ENCODE measurements around the gene HOMER2.

Gene HOMER2

GRCh38 chr15:82849556-82850512 lies 102.7 kb downstream of the HOMER2 start (continued):
- TF ChIP-seq ZSCAN23 (tag by site-specific recombination; IDR thresholded peaks at IDR 0.05) (no peak), ZNF26 (tag by site-specific recombination; IDR thresholded peaks at IDR 0.05) (no peak)

GRCh38 chr15:82848241-82848993 lies 104.1 kb downstream of the HOMER2 start:
- no peak overlapping the region for H3K27ac ChIP-seq (ENCODE audit: extremely low read depth, low read depth, low read length)
- no peak overlapping the region for H3K4me3 ChIP-seq (ENCODE audit: low read depth, low read length)
- CTCF ChIA-PET = interaction anchor here (0.6 to 5.0 kb wide), 15 partner anchors 8 to 763 kb away, joined by 3 to 54 read pairs (median 5); partner anchors contain the start of gene RAMAC
- TF ChIP-seq ZNF426 (tag by site-specific recombination; IDR thresholded peaks at IDR 0.05) (no peak), KLF10 (tag by site-specific recombination; IDR thresholded peaks at IDR 0.05) (no peak), TSHZ1 (tag by site-specific recombination; IDR thresholded peaks at IDR 0.05; ENCODE audit: borderline replicate concordance) (no peak), ZNF785 (tag by site-specific recombination; IDR thresholded peaks at IDR 0.05) (no peak)
- H3K9me3 ChIP-seq (ENCODE audit: control insufficient read depth, insufficient read depth, low read depth, low read length) = no peaks in the 10 kb centered on the region
- peaks cover 5 to 60% of the 10 kb centered on the region in 2 experiments; a peak in 2 of 3 replicates for H3K36me3 ChIP-seq (ENCODE audit: control insufficient read depth in 2 of 2, insufficient read depth in 1 of 2, low read length in 2 of 2)
- 0 out of 2 replicates have a peak, but pooled peaks cover 2% of the 10 kb centered on the region for H3K4me1 ChIP-seq (ENCODE audit: control insufficient read depth, insufficient read depth, low read length)
- POLR2A ChIA-PET = interaction anchor here (1.9 to 2.3 kb wide), 2 partner anchors 137 to 154 kb away, joined by 5 read pairs; partner anchors contain the start of gene RAMAC

- Histone ChIP-seq H3K27ac (ENCODE audit: extremely low read depth, low read depth, low read length) (no peak overlapping the region), H3K9me3 (ENCODE audit: control insufficient read depth, insufficient read depth, low read depth, low read length) (no peaks in the 10 kb centered on the region), H3K36me3 (ENCODE audit: control insufficient read depth in 2 of 2, insufficient read depth in 1 of 2, low read length in 2 of 2) (peaks cover 5 to 57% of the 10 kb centered on the region in 2 experiments; a peak in 2 of 3 replicates), H3K4me1 (ENCODE audit: control insufficient read depth, insufficient read depth, low read length) (no peaks in the 10 kb centered on the region), H3K4me3 (ENCODE audit: low read depth, low read length) (no peak overlapping the region)
- POLR2A ChIA-PET = no interaction called here
- CTCF ChIA-PET = interaction anchor here (0.9 to 5.0 kb wide), 5 partner anchors 15 to 401 kb away, joined by 4 to 54 read pairs (median 4); partner anchors contain the start of gene RAMAC
- no peak for TF ChIP-seq ZNF837 (tag by site-specific recombination; IDR thresholded peaks at IDR 0.05)
- TF ChIP-seq ZNF792 (tag by site-specific recombination; IDR thresholded peaks at IDR 0.05) = no peak
- TF ChIP-seq ZNF221 (tag by site-specific recombination; IDR thresholded peaks at IDR 0.05; ENCODE audit: borderline replicate concordance) = no peak
- TF ChIP-seq ZNF670 (tag by site-specific recombination; IDR thresholded peaks at IDR 0.05; ENCODE audit: low read depth) = no peak
- no peak for TF ChIP-seq SP7 (tag by site-specific recombination; IDR thresholded peaks at IDR 0.05)
- no peak for TF ChIP-seq ZNF555 (tag by site-specific recombination; conservative IDR thresholded peaks at IDR 0.05)
- no peak for TF ChIP-seq ZFP41 (tag by site-specific recombination; IDR thresholded peaks at IDR 0.05; ENCODE audit: borderline replicate concordance)
- no peak for TF ChIP-seq SCRT2 (tag by site-specific recombination; IDR thresholded peaks at IDR 0.05)
- TF ChIP-seq ZNF544 (tag by site-specific recombination; IDR thresholded peaks at IDR 0.05) = no peak
- no peak for TF ChIP-seq ZNF48 (tag by site-specific recombination; IDR thresholded peaks at IDR 0.05)
- TF ChIP-seq EGR2 (tag by site-specific recombination; IDR thresholded peaks at IDR 0.05; ENCODE audit: low read depth) = no peak
- TF ChIP-seq ZBTB26 (tag by site-specific recombination; optimal IDR thresholded peaks at IDR 0.05) = no peak
- no peak for TF ChIP-seq ZNF624 (tag by site-specific recombination; IDR thresholded peaks at IDR 0.05)
- no peak for TF ChIP-seq ZNF626 (tag by site-specific recombination; IDR thresholded peaks at IDR 0.05)
- TF ChIP-seq ZNF280D (tag by site-specific recombination; IDR thresholded peaks at IDR 0.05) = no peak
Measured at GRCh38 chr15:82847703-82848102, 104.8 kb downstream of the HOMER2 start.

Data from HEK293 (cell line).